Breast epithelium (tissue), 3 donors: ENCODE measurements around the gene CYP4F2.

ENCODE experiments used
- CTCF ChIP-seq, 3 donors: fragments of 450-650 bp; IDR thresholded peaks; one replicate each; pipeline ENCODE4 v1.5.1; 2016 to 2017; ENCODE audit warnings: antibody characterized with exemption in 3 of 3, mild to moderate bottlenecking in 3 of 3, moderate library complexity in 3 of 3
- POLR2A ChIP-seq: fragments of 450-650 bp; IDR thresholded peaks from one replicate; pipeline ENCODE4 v1.6.1; 2016; ENCODE audit warnings: antibody characterized with exemption, mild to moderate bottlenecking, moderate library complexity
- POLR2AphosphoS5 ChIP-seq, 3 donors: sonication (generic); formaldehyde crosslinking; IDR thresholded peaks; one replicate each; pipeline ENCODE4 v1.6.1; 2017; ENCODE audit warnings: antibody characterized with exemption in 3 of 3

GRCh38 chr19:15874821-15875474, 22.9 kb downstream of the CYP4F2 start:
- TF ChIP-seq POLR2A = no peak
- no peak for TF ChIP-seq CTCF (IDR thresholded peaks at IDR 0.05)
- no peak for TF ChIP-seq POLR2AphosphoS5 (IDR thresholded peaks at IDR 0.05)
